Astrocyte (in vitro differentiated cells and primary cell): ENCODE results near the gene CCDC174.

ENCODE experiments used
- CTCF ChIP-seq: IDR thresholded peaks from 2 replicates; pipeline ENCODE4 v1.5.1; 2011; ENCODE audit warnings: low read depth, mild to moderate bottlenecking, inconsistent platforms, low read length, moderate library complexity; ENCODE audit not compliant: insufficient read depth
- EZH2 ChIP-seq: IDR thresholded peaks from 2 replicates; pipeline ENCODE4 v1.6.1; 2012; ENCODE audit warnings: mild to moderate bottlenecking, low read length, inconsistent platforms; ENCODE audit not compliant: insufficient read depth

- TF ChIP-seq CTCF (no peak), EZH2 (no peak)
These were observed 26.1 kb upstream of the CCDC174 start for GRCh38 chr3:14625443-14625842.
